Measurements from ENCODE around the gene NIM1K.
"Not testable (repeated sequence)": the region's sequence is repeated elsewhere in the genome, so short reads cannot be mapped to it uniquely, and the experiment has no call there.

The NIM1K gene

GRCh38 chr5:43304525-43304924, 112.5 kb downstream of the NIM1K start:
- peaks cover 65% of the 10 kb centered on the region for H3K4me1 ChIP-seq (ENCODE audit: control insufficient read depth, insufficient read depth, low read length)
- no peaks in the 10 kb centered on the region for H3K9me3 ChIP-seq (ENCODE audit: control insufficient read depth, low read length)
- peak; percentile 52 for DNase-seq (ENCODE audit: low read depth)
- H3K36me3 ChIP-seq (ENCODE audit: control insufficient read depth, insufficient read depth, low read length, severe bottlenecking) = peaks cover 65% of the 10 kb centered on the region
- peak overlapping the region; percentile 74 for H3K4me3 ChIP-seq (ENCODE audit: low read length)
- no peaks in the 10 kb centered on the region for H3K27me3 ChIP-seq (replicated peaks; ENCODE audit: control insufficient read depth, insufficient read depth, low read length)
- peak overlapping the region; percentile 64 for H3K9ac ChIP-seq (ENCODE audit: low read length)

DNA sequence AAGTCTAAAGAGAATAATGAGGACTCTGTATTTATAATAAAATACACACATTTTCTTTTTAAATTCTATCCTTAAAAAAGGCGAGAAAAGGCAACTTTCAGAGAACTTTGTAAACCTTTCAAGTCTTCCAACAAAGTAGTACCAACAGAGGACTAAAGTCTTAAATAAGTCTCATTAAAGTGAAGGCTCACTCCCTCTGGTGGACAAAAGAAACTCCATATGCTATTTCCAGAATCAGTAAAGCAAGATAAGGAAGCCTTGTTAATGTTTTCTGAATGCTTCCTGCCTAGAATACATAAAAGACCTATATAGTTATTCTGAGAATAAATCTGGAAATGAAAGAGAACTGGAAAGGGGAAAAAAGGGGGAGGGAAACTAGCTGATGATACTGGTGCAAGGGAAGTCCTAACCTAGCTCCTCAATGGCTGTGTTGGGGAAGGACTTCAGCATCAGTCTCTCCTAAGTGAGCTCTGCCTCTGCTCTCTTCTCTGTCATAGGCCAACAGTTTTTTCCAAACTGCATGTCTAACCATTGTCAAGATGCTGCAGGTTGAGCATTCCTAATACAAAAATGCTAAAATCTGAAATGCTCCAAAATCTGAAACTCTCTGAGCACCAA, 114.0 kb downstream of the NIM1K start:
- Histone ChIP-seq H3K9ac (ENCODE audit: low read length) (no peak overlapping the region), H3K4me1 (ENCODE audit: control insufficient read depth, insufficient read depth, low read length) (peaks cover 79% of the 10 kb centered on the region), H3K4me3 (ENCODE audit: low read length) (no peak overlapping the region), H3K36me3 (ENCODE audit: control insufficient read depth, insufficient read depth, low read length, severe bottlenecking) (peaks cover 58% of the 10 kb centered on the region), H3K9me3 (ENCODE audit: control insufficient read depth, low read length) (no peaks in the 10 kb centered on the region), H3K27me3 (replicated peaks; ENCODE audit: control insufficient read depth, insufficient read depth, low read length) (no peaks in the 10 kb centered on the region)
- peak; percentile 88 for DNase-seq (ENCODE audit: low read depth)

DNA sequence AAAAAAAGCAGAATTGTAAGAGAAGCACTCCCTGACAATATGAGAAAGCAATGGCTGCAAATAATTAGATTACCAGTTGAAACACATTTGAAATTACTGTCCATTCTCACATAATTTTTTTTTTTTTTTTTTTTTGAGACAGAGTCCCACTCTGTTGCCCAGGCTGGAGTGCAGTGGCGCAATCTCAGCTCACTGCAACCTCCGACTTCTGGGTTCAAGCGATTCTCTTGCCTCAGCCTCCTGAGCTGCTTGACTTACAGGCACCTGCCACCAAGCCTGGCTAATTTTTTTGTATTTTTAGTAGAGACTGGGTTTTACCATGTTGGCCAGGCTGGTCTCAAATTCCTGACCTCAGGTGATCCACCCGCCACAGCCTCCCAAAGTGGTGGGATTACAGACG, 114.9 kb downstream of the NIM1K start:
- not testable (repeated sequence) for H3K9ac ChIP-seq (ENCODE audit: low read length); DNase-seq (ENCODE audit: low read depth); H3K27me3 ChIP-seq (replicated peaks; ENCODE audit: control insufficient read depth, insufficient read depth, low read length); H3K9me3 ChIP-seq (ENCODE audit: control insufficient read depth, low read length); H3K4me3 ChIP-seq (ENCODE audit: low read length)
- Histone ChIP-seq H3K4me1 (ENCODE audit: control insufficient read depth, insufficient read depth, low read length) (peaks cover 82% of the 10 kb centered on the region), H3K36me3 (ENCODE audit: control insufficient read depth, insufficient read depth, low read length, severe bottlenecking) (peaks cover 55% of the 10 kb centered on the region)

DNA sequence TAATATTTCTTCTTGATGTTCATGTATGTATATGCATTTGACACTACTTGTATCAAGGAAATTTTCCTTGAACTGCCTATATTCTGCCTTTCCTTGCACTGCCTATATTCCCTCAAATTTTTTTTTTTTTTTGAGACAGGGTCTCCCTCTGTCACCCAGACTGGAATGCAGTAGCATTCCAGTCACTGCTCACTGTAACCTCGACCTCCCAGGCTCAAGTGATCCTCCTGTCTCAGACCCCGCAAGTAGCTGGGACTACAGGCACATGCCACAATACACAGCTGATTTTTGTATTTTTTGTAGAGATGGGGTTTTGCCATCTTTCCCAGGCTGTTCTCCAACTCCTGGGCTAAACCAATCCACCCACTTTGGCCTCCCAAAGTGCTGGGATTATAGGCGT, 117.1 kb downstream of the NIM1K start:
- peaks cover 68% of the 10 kb centered on the region for H3K4me1 ChIP-seq (ENCODE audit: control insufficient read depth, insufficient read depth, low read length)
- H3K36me3 ChIP-seq (ENCODE audit: control insufficient read depth, insufficient read depth, low read length, severe bottlenecking) = peaks cover 36% of the 10 kb centered on the region
- no peaks in the 10 kb centered on the region for H3K9me3 ChIP-seq (ENCODE audit: control insufficient read depth, low read length)
- DNase-seq (ENCODE audit: low read depth) = no peak
- H3K27me3 ChIP-seq (replicated peaks; ENCODE audit: control insufficient read depth, insufficient read depth, low read length) = no peaks in the 10 kb centered on the region
- peak overlapping the region; percentile 96 for H3K4me3 ChIP-seq (ENCODE audit: low read length)
- H3K9ac ChIP-seq (ENCODE audit: low read length) = peak overlapping the region; percentile 23

DNA sequence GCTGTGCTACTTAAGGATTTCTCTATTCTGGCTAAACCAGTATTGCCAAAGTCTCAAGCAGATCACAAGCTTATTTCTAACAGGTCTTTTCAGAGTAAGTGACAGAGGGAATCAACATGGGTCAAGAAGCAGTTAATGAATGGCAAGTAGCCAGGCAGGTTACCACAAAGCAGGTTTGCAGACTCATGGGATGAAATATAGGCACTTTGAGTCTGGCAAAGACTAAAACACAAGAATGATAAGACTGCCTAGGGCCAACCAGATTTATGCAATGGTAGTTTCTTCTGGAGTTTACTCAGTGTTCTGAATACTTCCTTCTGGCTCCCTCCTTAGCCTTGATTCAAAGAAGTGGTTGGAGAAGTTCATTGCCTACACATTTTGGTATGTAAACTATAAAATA, 117.6 kb downstream of the NIM1K start:
- Histone ChIP-seq H3K4me1 (ENCODE audit: control insufficient read depth, insufficient read depth, low read length) (peaks cover 68% of the 10 kb centered on the region), H3K27me3 (replicated peaks; ENCODE audit: control insufficient read depth, insufficient read depth, low read length) (no peaks in the 10 kb centered on the region), H3K9ac (ENCODE audit: low read length) (peak overlapping the region; percentile 23), H3K9me3 (ENCODE audit: control insufficient read depth, low read length) (no peaks in the 10 kb centered on the region), H3K36me3 (ENCODE audit: control insufficient read depth, insufficient read depth, low read length, severe bottlenecking) (peaks cover 33% of the 10 kb centered on the region), H3K4me3 (ENCODE audit: low read length) (peak overlapping the region; percentile 96)
- DNase-seq (ENCODE audit: low read depth) = peak; percentile 22

DNA sequence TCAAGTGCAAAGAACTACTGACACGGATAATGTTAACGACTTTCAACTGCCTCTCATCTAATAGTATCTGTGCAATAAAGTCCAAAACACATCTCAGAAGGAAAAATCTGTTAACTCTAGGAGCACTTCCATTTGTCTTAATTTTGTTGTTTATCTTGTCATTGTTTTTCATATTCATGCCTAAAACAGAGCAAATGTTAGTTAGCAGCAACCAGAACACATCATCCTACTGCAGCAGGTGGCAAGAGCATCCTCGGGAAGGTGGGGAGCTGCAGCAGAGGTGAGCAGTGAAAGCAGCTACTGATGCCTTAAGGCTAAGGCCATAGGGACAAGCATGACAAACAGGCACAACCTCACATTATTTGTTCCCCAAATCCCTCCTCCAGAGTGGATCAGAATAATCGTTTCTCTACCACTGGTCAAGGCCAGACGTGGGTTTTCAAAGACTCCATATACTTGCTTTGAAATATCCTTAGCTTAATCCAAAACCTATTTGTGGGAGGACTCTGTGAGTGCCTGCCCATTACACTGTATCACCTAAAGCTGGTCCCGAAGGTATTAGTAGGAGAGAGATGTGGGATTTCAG, 120.1 kb downstream of the NIM1K start:
- no peaks in the 10 kb centered on the region for H3K27me3 ChIP-seq (replicated peaks; ENCODE audit: control insufficient read depth, insufficient read depth, low read length)
- no peaks in the 10 kb centered on the region for H3K9me3 ChIP-seq (ENCODE audit: control insufficient read depth, low read length)
- no peak for DNase-seq (ENCODE audit: low read depth)
- H3K4me1 ChIP-seq (ENCODE audit: control insufficient read depth, insufficient read depth, low read length) = peaks cover 57% of the 10 kb centered on the region
- H3K4me3 ChIP-seq (ENCODE audit: low read length) = peak overlapping the region; percentile 96
- H3K36me3 ChIP-seq (ENCODE audit: control insufficient read depth, insufficient read depth, low read length, severe bottlenecking) = peaks cover 27% of the 10 kb centered on the region
- peak overlapping the region; percentile 96 for H3K9ac ChIP-seq (ENCODE audit: low read length)

- Histone ChIP-seq H3K27me3 (replicated peaks; ENCODE audit: control insufficient read depth, insufficient read depth, low read length) (no peaks in the 10 kb centered on the region), H3K9me3 (ENCODE audit: control insufficient read depth, low read length) (no peaks in the 10 kb centered on the region), H3K4me3 (ENCODE audit: low read length) (peak overlapping the region; percentile 96), H3K36me3 (ENCODE audit: control insufficient read depth, insufficient read depth, low read length, severe bottlenecking) (peaks cover 22% of the 10 kb centered on the region), H3K9ac (ENCODE audit: low read length) (peak overlapping the region; percentile 96), H3K4me1 (ENCODE audit: control insufficient read depth, insufficient read depth, low read length) (peaks cover 54% of the 10 kb centered on the region)
- no peak for DNase-seq (ENCODE audit: low read depth)
These were observed 120.6 kb downstream of the NIM1K start for GRCh38 chr5:43312699-43313034.

GRCh38 chr5:43313035-43313853, 121.2 kb downstream of the NIM1K start, which contains the start of gene HMGCS1:
Gene HMGCS1 (minus strand): TSS chr5:43313412. CDS start chr5:43298965, 14,447 bp downstream.
- Histone ChIP-seq H3K4me3 (ENCODE audit: low read length) (peak within 1 kb of the TSS; percentile 96), H3K36me3 (ENCODE audit: control insufficient read depth, insufficient read depth, low read length, severe bottlenecking) (peaks cover 17% of the 10 kb centered on the region), H3K9ac (ENCODE audit: low read length) (peak within 1 kb of the TSS; percentile 96), H3K4me1 (ENCODE audit: control insufficient read depth, insufficient read depth, low read length) (peaks cover 48% of the 10 kb centered on the region), H3K9me3 (ENCODE audit: control insufficient read depth, low read length) (no peaks in the 10 kb centered on the region), H3K27me3 (replicated peaks; ENCODE audit: control insufficient read depth, insufficient read depth, low read length) (no peaks in the 10 kb centered on the region)
- peak; percentile 100 for DNase-seq (ENCODE audit: low read depth)

DNA sequence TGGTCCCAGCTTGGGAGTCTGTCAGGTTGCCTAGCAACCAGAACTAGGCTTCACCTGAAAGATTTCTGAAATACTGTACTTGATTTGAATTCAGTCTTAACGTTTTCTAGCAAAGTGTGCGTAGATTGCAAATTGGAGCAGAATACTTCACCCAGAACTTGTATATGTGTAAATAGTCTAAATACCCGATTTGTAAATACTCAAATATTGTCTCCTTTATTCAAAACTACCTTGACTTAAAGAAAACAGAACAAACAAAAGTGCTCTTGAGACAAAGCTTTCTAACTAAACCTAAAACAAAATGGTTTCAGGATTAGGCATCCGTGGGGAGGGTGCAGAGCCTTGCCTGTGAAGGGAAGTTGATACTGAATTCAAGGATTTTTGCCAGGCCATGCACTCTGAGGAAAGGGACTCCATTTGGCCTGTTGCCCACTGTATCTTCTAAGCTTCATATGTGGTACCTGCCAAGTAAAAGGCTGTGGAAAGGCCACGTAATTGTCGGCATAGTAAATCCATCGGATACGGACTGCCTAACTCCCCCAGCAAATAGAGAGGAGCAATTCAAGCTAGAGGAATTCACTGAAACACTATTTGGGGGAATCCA, 121.9 kb downstream of the NIM1K start:
- peak; percentile 35 for DNase-seq (ENCODE audit: low read depth)
- Histone ChIP-seq H3K36me3 (ENCODE audit: control insufficient read depth, insufficient read depth, low read length, severe bottlenecking) (peaks cover 17% of the 10 kb centered on the region), H3K4me3 (ENCODE audit: low read length) (peak overlapping the region; percentile 96)

GRCh38 chr5:43314724-43315123, 122.7 kb downstream of the NIM1K start:
- H3K4me1 ChIP-seq (ENCODE audit: control insufficient read depth, insufficient read depth, low read length) = peaks cover 34% of the 10 kb centered on the region
- H3K9me3 ChIP-seq (ENCODE audit: control insufficient read depth, low read length) = no peaks in the 10 kb centered on the region
- DNase-seq (ENCODE audit: low read depth) = no peak
- peaks cover 10% of the 10 kb centered on the region for H3K36me3 ChIP-seq (ENCODE audit: control insufficient read depth, insufficient read depth, low read length, severe bottlenecking)
- no peaks in the 10 kb centered on the region for H3K27me3 ChIP-seq (replicated peaks; ENCODE audit: control insufficient read depth, insufficient read depth, low read length)
- peak overlapping the region; percentile 96 for H3K4me3 ChIP-seq (ENCODE audit: low read length)
- H3K9ac ChIP-seq (ENCODE audit: low read length) = no peak overlapping the region

More for the DNA sequence above, 121.9 kb downstream of the NIM1K start:
- no peaks in the 10 kb centered on the region for H3K27me3 ChIP-seq (replicated peaks; ENCODE audit: control insufficient read depth, insufficient read depth, low read length)
- H3K9me3 ChIP-seq (ENCODE audit: control insufficient read depth, low read length) = no peaks in the 10 kb centered on the region
- peaks cover 41% of the 10 kb centered on the region for H3K4me1 ChIP-seq (ENCODE audit: control insufficient read depth, insufficient read depth, low read length)
- peak overlapping the region; percentile 63 for H3K9ac ChIP-seq (ENCODE audit: low read length)

- Histone ChIP-seq H3K4me3 (ENCODE audit: low read length) (no peak overlapping the region), H3K36me3 (ENCODE audit: control insufficient read depth, insufficient read depth, low read length, severe bottlenecking) (peaks cover 9% of the 10 kb centered on the region), H3K9me3 (ENCODE audit: control insufficient read depth, low read length) (no peaks in the 10 kb centered on the region), H3K27me3 (replicated peaks; ENCODE audit: control insufficient read depth, insufficient read depth, low read length) (no peaks in the 10 kb centered on the region), H3K4me1 (ENCODE audit: control insufficient read depth, insufficient read depth, low read length) (peaks cover 28% of the 10 kb centered on the region), H3K9ac (ENCODE audit: low read length) (no peak overlapping the region)
- DNase-seq (ENCODE audit: low read depth) = no peak
These were observed 123.2 kb downstream of the NIM1K start for GRCh38 chr5:43315263-43315662.

Measured in adipocyte (in vitro differentiated cells).